ENCODE measurements around the gene PFDN6. TPM values are rescaled to one million over a fixed set of nuclear protein-coding genes. Genes with fewer than 3 reads are reported as not detected.

The PFDN6 gene
- total and polyA plus RNA-seq, 2 of the 13 experiments (the other 11 are each of a cell fraction or from before 2014, with no cell fraction given), result 75.5 to 87.0 TPM

GRCh38 chr6:33248932-33249731, 40.3 kb upstream of the PFDN6 start (continued):
- TF ChIP-seq ETS1 (CRISPR knock-in tag; IDR thresholded peaks at IDR 0.05), result no peak; the same call in 1 of the 2 replicates
- TF ChIP-seq PRPF4 (IDR thresholded peaks at IDR 0.05; ENCODE audit: low read depth, low read length, poor library complexity, severe bottlenecking), result no peak
- peak; percentile 93 for TF ChIP-seq ZFY (CRISPR knock-in tag; IDR thresholded peaks at IDR 0.05)
- TF ChIP-seq SNAI1 (CRISPR knock-in tag; IDR thresholded peaks at IDR 0.05; ENCODE audit: borderline replicate concordance), result 0 out of 2 replicates have a peak, but pooled peaks have one; percentile 57
- peak; percentile 67; the same call in 1 of the 2 replicates for TF ChIP-seq MTA1 (CRISPR knock-in tag; IDR thresholded peaks at IDR 0.05; ENCODE audit: borderline replicate concordance)
- TF ChIP-seq SRSF9 (IDR thresholded peaks at IDR 0.05; ENCODE audit: borderline replicate concordance, insufficient read depth, low read depth, low read length, poor library complexity, severe bottlenecking), result no peak
- no peak for TF ChIP-seq TRAFD1 (CRISPR knock-in tag; IDR thresholded peaks at IDR 0.05; ENCODE audit: borderline replicate concordance)
- TF ChIP-seq MAFF (IDR thresholded peaks at IDR 0.05; ENCODE audit: low read depth, low read length), result peak; percentile 60
- TF ChIP-seq RFX3 (CRISPR knock-in tag; IDR thresholded peaks at IDR 0.05), result no peak
- TF ChIP-seq KLF13 (CRISPR knock-in tag; IDR thresholded peaks at IDR 0.05), result no peak
- TF ChIP-seq KDM3A (CRISPR knock-in tag; IDR thresholded peaks at IDR 0.05; ENCODE audit: low read depth), result no peak
- TF ChIP-seq KMT2B (CRISPR knock-in tag; IDR thresholded peaks at IDR 0.05), result peak; percentile 69; the same call in 1 of the 2 replicates
- no peak for TF ChIP-seq CHCHD3 (CRISPR knock-in tag; IDR thresholded peaks at IDR 0.05)
- 0 out of 2 replicates have a peak, but pooled peaks have one; percentile 8 for TF ChIP-seq ZNF235 (CRISPR knock-in tag; IDR thresholded peaks at IDR 0.05; ENCODE audit: borderline replicate concordance)
- peak; percentile 93; the same call in 1 of the 2 replicates for TF ChIP-seq ZNF318 (CRISPR knock-in tag; IDR thresholded peaks at IDR 0.05)
- TF ChIP-seq ZNF605 (CRISPR knock-in tag; IDR thresholded peaks at IDR 0.05), result peak; percentile 90
- TF ChIP-seq SIN3B (IDR thresholded peaks at IDR 0.05; ENCODE audit: low read length), result no peak
- peak; percentile 70 for TF ChIP-seq SRY (CRISPR knock-in tag; IDR thresholded peaks at IDR 0.05)
- TF ChIP-seq HHEX (CRISPR knock-in tag; IDR thresholded peaks at IDR 0.05), result no peak
